OCI-LY7 (cell line): ENCODE data around the gene RHBDF1. TPM values are rescaled to one million over a fixed set of nuclear protein-coding genes. Genes with fewer than 3 reads are reported as not detected.
A peak's percentile ranks its signal among the peaks of the same experiment; 100 is the strongest.
"Not testable (repeated sequence)": the region's sequence is repeated elsewhere in the genome, so short reads cannot be mapped to it uniquely, and the experiment has no call there.

ENCODE experiments used
- BruUV-seq: library from RNA; stranded (reverse); fragments of 400-500 nt; replicated peaks from 2 replicates; lab custom pipeline; 2021; lab: Mats Ljungman, UMichigan
- CTCF ChIA-PET: fragments of 300-600 bp; sonication (Branson Sonifier 250); formaldehyde crosslinking; loops from one replicate; lab custom pipeline; 2022; ENCODE audit warnings: antibody characterized with exemption; ENCODE audit not compliant: unreplicated experiment; lab: Charles Lee
- POLR2A ChIA-PET: fragments of 300-600 bp; sonication (Branson Sonifier 250); formaldehyde crosslinking; loops from one replicate; lab custom pipeline; 2022; ENCODE audit warnings: antibody characterized with exemption; lab: Charles Lee
- DNase-seq: peaks from one replicate; pipeline ENCODE4 v3.0.0-alpha.2; 2015; ENCODE audit warnings: low spot score
- H2AFZ ChIP-seq: fragments of 200-600 bp; sonication (generic), shearing (Covaris generic); 2 replicates; pipeline ENCODE4 v1.6.1; 2014; ENCODE audit warnings: mild to moderate bottlenecking, antibody characterized with exemption, low read length, moderate library complexity
- H3K27ac ChIP-seq: fragments of 200-600 bp; sonication (generic); 2 replicates; pipeline ENCODE4 v1.5.1; 2014; ENCODE audit warnings: mixed run types, low read depth, mild to moderate bottlenecking, moderate library complexity, low read length, inconsistent platforms; ENCODE audit not compliant: poor library complexity, severe bottlenecking
- H3K36me3 ChIP-seq: fragments of 200-600 bp; sonication (generic); 2 replicates; pipeline ENCODE4 v1.6.1; 2014; ENCODE audit warnings: mild to moderate bottlenecking, antibody characterized with exemption, low read length, moderate library complexity, mixed read lengths; ENCODE audit not compliant: insufficient read depth
- H3K4me1 ChIP-seq: fragments of 200-600 bp; sonication (generic); 2 replicates; pipeline ENCODE4 v1.5.1; 2014; ENCODE audit warnings: mild to moderate bottlenecking, low read length; ENCODE audit not compliant: insufficient read depth, poor library complexity, severe bottlenecking
- H3K4me2 ChIP-seq: fragments of 200-600 bp; sonication (generic); 2 replicates; pipeline ENCODE4 v1.6.1; 2014; ENCODE audit warnings: mild to moderate bottlenecking, low read length
- H3K4me3 ChIP-seq: fragments of 200-600 bp; sonication (generic); 2 replicates; pipeline ENCODE4 v1.5.1; 2014; ENCODE audit warnings: mild to moderate bottlenecking, low read depth, low read length; ENCODE audit not compliant: poor library complexity, severe bottlenecking
- H3K79me2 ChIP-seq: fragments of 200-600 bp; sonication (generic); 2 replicates; pipeline ENCODE4 v1.6.1; 2016; ENCODE audit warnings: low read depth, mild to moderate bottlenecking, low read length, moderate library complexity, mixed read lengths; ENCODE audit not compliant: insufficient read depth
- H3K9me2 ChIP-seq: fragments of 200-600 bp; sonication (generic); 2 replicates; pipeline ENCODE4 v1.6.1; 2016; ENCODE audit warnings: mild to moderate bottlenecking, low read length, mixed read lengths; ENCODE audit not compliant: insufficient read depth
- H3K9me3 ChIP-seq: fragments of 200-600 bp; sonication (generic); 2 replicates; pipeline ENCODE4 v1.6.1; 2014; ENCODE audit warnings: mild to moderate bottlenecking, mixed run types, low read length, mixed read lengths
- H4K20me1 ChIP-seq: fragments of 200-600 bp; sonication (generic); 2 replicates; pipeline ENCODE4 v1.6.1; 2014; ENCODE audit warnings: mild to moderate bottlenecking, antibody characterized with exemption, low read length, moderate library complexity, mixed read lengths; ENCODE audit not compliant: insufficient read depth
- EZH2phosphoT487 ChIP-seq: fragments of 200-600 bp; sonication (generic); IDR thresholded peaks from 2 replicates; pipeline ENCODE4 v1.6.1; 2018; ENCODE audit warnings: low read depth, borderline replicate concordance, mild to moderate bottlenecking, mixed run types, antibody characterized with exemption, low read length, moderate library complexity, mixed read lengths
- intact Hi-C: fragments of 100-400 bp; cut with micrococcal nuclease; formaldehyde crosslinking; loops from one replicate; pipeline ENCODE4 v1.10.0; 2022; ENCODE audit not compliant: unreplicated experiment
- microRNA-seq: library from miRNA; unstranded; fragments of <30 nt; microRNA quantifications from one replicate; pipeline ENCODE4 v1.2.0, GENCODE V29; 2022; ENCODE audit warnings: borderline replicate concordance
- small RNA-seq: library from RNA; depleted of rRNA; stranded (forward); fragments of <200 nt; gene quantifications from one replicate; pipeline ENCODE3, GENCODE V24; 2014
- total RNA-seq, 2 experiments: library from RNA; depleted of rRNA in 1 of 2; stranded (reverse); fragments of >200 nt in 1 of 2; shearing (Covaris generic) in 1 of 2; gene quantifications; 2 replicates each; pipeline ENCODE4 v1.2.3, GENCODE V29; 2014 to 2022
- TF ChIP-seq, protein P1 (sequence below): fragments of 200-600 bp; sonication (generic); conservative IDR thresholded peaks from 2 replicates; pipeline ENCODE4 v1.5.1; 2014; ENCODE audit warnings: mild to moderate bottlenecking, antibody characterized with exemption, low read length, moderate library complexity, mixed read lengths

Gene RHBDF1
- total RNA-seq, 2 experiments from 2014 or later: 0.13 to 0.68 TPM

DNA sequence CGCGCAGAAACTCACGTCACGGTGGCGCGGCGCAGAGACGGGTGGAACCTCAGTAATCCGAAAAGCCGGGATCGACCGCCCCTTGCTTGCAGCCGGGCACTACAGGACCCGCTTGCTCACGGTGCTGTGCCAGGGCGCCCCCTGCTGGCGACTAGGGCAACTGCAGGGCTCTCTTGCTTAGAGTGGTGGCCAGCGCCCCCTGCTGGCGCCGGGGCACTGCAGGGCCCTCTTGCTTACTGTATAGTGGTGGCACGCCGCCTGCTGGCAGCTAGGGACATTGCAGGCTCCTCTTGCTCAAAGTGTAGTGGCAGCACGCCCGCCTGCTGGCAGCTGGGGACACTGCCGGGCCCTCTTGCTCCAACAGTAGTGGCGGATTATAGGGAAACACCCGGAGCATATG is 61.7 kb downstream of the RHBDF1 start:
- DNase-seq, H4K20me1 ChIP-seq, H3K4me3 ChIP-seq, BruUV-seq, intact Hi-C loops, H2AFZ ChIP-seq, H3K79me2 ChIP-seq, H3K9me2 ChIP-seq, CTCF ChIA-PET, POLR2A ChIA-PET, H3K9me3 ChIP-seq, H3K27ac ChIP-seq, H3K4me1 ChIP-seq, H3K4me2 ChIP-seq, H3K36me3 ChIP-seq: not testable (repeated sequence)
- TF ChIP-seq, protein P1, sequence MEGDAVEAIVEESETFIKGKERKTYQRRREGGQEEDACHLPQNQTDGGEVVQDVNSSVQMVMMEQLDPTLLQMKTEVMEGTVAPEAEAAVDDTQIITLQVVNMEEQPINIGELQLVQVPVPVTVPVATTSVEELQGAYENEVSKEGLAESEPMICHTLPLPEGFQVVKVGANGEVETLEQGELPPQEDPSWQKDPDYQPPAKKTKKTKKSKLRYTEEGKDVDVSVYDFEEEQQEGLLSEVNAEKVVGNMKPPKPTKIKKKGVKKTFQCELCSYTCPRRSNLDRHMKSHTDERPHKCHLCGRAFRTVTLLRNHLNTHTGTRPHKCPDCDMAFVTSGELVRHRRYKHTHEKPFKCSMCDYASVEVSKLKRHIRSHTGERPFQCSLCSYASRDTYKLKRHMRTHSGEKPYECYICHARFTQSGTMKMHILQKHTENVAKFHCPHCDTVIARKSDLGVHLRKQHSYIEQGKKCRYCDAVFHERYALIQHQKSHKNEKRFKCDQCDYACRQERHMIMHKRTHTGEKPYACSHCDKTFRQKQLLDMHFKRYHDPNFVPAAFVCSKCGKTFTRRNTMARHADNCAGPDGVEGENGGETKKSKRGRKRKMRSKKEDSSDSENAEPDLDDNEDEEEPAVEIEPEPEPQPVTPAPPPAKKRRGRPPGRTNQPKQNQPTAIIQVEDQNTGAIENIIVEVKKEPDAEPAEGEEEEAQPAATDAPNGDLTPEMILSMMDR: peak; percentile 50

DNA sequence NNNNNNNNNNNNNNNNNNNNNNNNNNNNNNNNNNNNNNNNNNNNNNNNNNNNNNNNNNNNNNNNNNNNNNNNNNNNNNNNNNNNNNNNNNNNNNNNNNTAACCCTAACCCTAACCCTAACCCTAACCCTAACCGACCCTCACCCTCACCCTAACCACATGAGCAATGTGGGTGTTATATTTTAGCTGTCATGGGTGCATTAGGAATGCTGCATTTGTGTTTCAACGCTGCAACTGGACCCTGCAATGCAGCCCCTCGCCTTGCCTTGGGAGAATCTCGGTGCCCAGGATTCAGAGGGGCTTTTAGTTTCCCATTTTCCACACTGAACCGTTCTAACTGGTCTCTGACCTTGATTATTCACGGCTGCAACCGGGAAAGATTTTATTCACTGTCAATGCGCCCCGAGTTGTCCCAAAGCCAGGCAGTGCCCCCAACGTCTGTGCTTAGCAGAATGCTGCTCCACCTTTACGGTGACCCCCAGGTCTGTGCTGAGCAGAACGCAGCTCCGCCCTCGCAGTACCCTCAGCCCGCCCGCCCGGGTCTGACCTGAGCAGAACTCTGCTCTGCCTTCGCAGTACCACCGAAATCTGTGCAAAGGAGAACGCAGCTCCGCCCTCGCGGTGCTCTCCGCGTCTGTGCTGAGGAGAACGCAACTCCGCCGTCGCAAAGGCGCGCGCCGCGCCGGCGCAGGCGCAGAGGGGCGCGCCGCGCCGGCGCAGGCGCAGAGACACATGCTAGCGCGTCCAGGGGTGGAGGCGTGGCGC is 62.3 kb downstream of the RHBDF1 start:
- Histone ChIP-seq H3K4me2 (no peak overlapping the region), H4K20me1 (no peaks in the 10 kb centered on the region), H2AFZ (no peak overlapping the region), H3K9me3 (no peaks in the 10 kb centered on the region), H3K4me3 (peak overlapping the region; percentile 53), H3K9me2 (no peaks in the 10 kb centered on the region), H3K79me2 (no peaks in the 10 kb centered on the region), H3K36me3 (no peaks in the 10 kb centered on the region), H3K27ac (no peak overlapping the region), H3K4me1 (no peaks in the 10 kb centered on the region)
- CTCF ChIA-PET: no interaction called here
- TF ChIP-seq EZH2phosphoT487: no peak
- TF ChIP-seq, protein P1: no peak
- intact Hi-C loops: no loop called here
- POLR2A ChIA-PET: no interaction called here
- no peak for DNase-seq
- BruUV-seq: no TSS peak

Small RNAs within 50 kb of the gene (microRNA-seq; reads per million reads assigned to microRNA genes)
- not detected for gene MIR6859-4

Small RNAs within 50 kb of the gene (small RNA-seq; reads per million reads assigned to genes)
- not detected for gene MIR6859-4
- gene Z69720.2: not detected

Other genes starting within 250 kb of the RHBDF1 start
- 26.2 and 28.6 TPM in 2 replicates for gene POLR3K, start 19.0 kb downstream of the RHBDF1 start, total RNA-seq (2014; rRNA removed; shearing (Covaris generic))
- 73.6 and 74.1 TPM in 2 replicates for gene POLR3K, start 19.0 kb downstream of the RHBDF1 start, total RNA-seq (2022)
- gene SNRNP25, start 18.8 kb downstream of the RHBDF1 start, total RNA-seq (2014; rRNA removed; shearing (Covaris generic)): 61.4 and 68.1 TPM in 2 replicates
- 63.0 and 68.3 TPM in 2 replicates for gene SNRNP25, start 18.8 kb downstream of the RHBDF1 start, total RNA-seq (2022)
- gene MPG, start 5.6 kb upstream of the RHBDF1 start, total RNA-seq (2014; rRNA removed; shearing (Covaris generic)): 119 and 126 TPM in 2 replicates
- gene MPG, start 5.6 kb upstream of the RHBDF1 start, total RNA-seq (2022): 54.2 and 58.1 TPM in 2 replicates
- 12.8 and 14.2 TPM in 2 replicates for gene NPRL3, start 66.0 kb upstream of the RHBDF1 start, total RNA-seq (2014; rRNA removed; shearing (Covaris generic))
- gene NPRL3, start 66.0 kb upstream of the RHBDF1 start, total RNA-seq (2022): 50.2 and 50.9 TPM in 2 replicates
- not detected in 2 replicates for gene HBZ, start 80.0 kb upstream of the RHBDF1 start, total RNA-seq (2014; rRNA removed; shearing (Covaris generic))
- gene HBZ, start 80.0 kb upstream of the RHBDF1 start, total RNA-seq (2022): not detected in 2 replicates
- not detected in 2 replicates for gene HBM, start 93.3 kb upstream of the RHBDF1 start, total RNA-seq (2014; rRNA removed; shearing (Covaris generic))
- gene HBM, start 93.3 kb upstream of the RHBDF1 start, total RNA-seq (2022): not detected in 2 replicates
- gene HBA2, start 100.2 kb upstream of the RHBDF1 start, total RNA-seq (2014; rRNA removed; shearing (Covaris generic)): not detected in 2 replicates
- gene HBA2, start 100.2 kb upstream of the RHBDF1 start, total RNA-seq (2022): not detected in 2 replicates
- gene HBA1, start 104.0 kb upstream of the RHBDF1 start, total RNA-seq (2014; rRNA removed; shearing (Covaris generic)): not detected in 2 replicates
- not detected in 2 replicates for gene HBA1, start 104.0 kb upstream of the RHBDF1 start, total RNA-seq (2022)
- gene HBQ1, start 107.8 kb upstream of the RHBDF1 start, total RNA-seq (2014; rRNA removed; shearing (Covaris generic)): not detected in 2 replicates
- gene HBQ1, start 107.8 kb upstream of the RHBDF1 start, total RNA-seq (2022): not detected in 2 replicates
- gene LUC7L, start 156.8 kb upstream of the RHBDF1 start, total RNA-seq (2014; rRNA removed; shearing (Covaris generic)): 90.5 and 92.6 TPM in 2 replicates
- 81.4 and 90.6 TPM in 2 replicates for gene LUC7L, start 156.8 kb upstream of the RHBDF1 start, total RNA-seq (2022)
- gene FAM234A, start 162.2 kb upstream of the RHBDF1 start, total RNA-seq (2014; rRNA removed; shearing (Covaris generic)): 8.1 and 10.9 TPM in 2 replicates
- 26.8 and 30.1 TPM in 2 replicates for gene FAM234A, start 162.2 kb upstream of the RHBDF1 start, total RNA-seq (2022)
- gene RGS11, start 203.3 kb upstream of the RHBDF1 start, total RNA-seq (2014; rRNA removed; shearing (Covaris generic)): not detected in 2 replicates
- not detected in 2 replicates for gene RGS11, start 203.3 kb upstream of the RHBDF1 start, total RNA-seq (2022)
- gene ARHGDIG, start 208.0 kb upstream of the RHBDF1 start, total RNA-seq (2014; rRNA removed; shearing (Covaris generic)): not detected in 2 replicates
- not detected in 2 replicates for gene ARHGDIG, start 208.0 kb upstream of the RHBDF1 start, total RNA-seq (2022)
- gene PDIA2, start 210.5 kb upstream of the RHBDF1 start, total RNA-seq (2014; rRNA removed; shearing (Covaris generic)): not detected in 2 replicates
- not detected in 2 replicates for gene PDIA2, start 210.5 kb upstream of the RHBDF1 start, total RNA-seq (2022)